ENCODE results near the gene FRMD3.

The FRMD3 gene

GRCh38 chr9:83296123-83296522 lies 242.1 kb downstream of the FRMD3 start:
- Histone ChIP-seq H4K91ac (ENCODE audit: low read depth, low read length, poor library complexity) (no peak overlapping the region), H2BK5ac (ENCODE audit: low read length) (no peak overlapping the region), H3K27me3 (ENCODE audit: control insufficient read depth in 3 of 3, insufficient read depth in 3 of 3, low read depth in 1 of 3, low read length in 3 of 3) (no peaks in the 10 kb centered on the region), H3K14ac (ENCODE audit: low read length) (no peak overlapping the region), H3K9me3 (replicated peaks in 1 of 2; ENCODE audit: control insufficient read depth in 2 of 2, insufficient read depth in 1 of 2, low read depth in 1 of 2, low read length in 2 of 2) (no peaks in the 10 kb centered on the region), H2BK12ac (ENCODE audit: low read length) (no peak overlapping the region), H3K79me1 (ENCODE audit: low read depth, low read length) (no peaks in the 10 kb centered on the region), H3K36me3 (replicated peaks in 1 of 2; ENCODE audit: control insufficient read depth in 2 of 2, insufficient read depth in 2 of 2, low read length in 2 of 2) (no peaks in the 10 kb centered on the region), H3K4me3 (ENCODE audit: low read length in 2 of 2) (no peak overlapping the region), H2AFZ (ENCODE audit: low read length) (no peak overlapping the region), H3K4ac (ENCODE audit: low read length) (no peak overlapping the region), H3K27ac (replicated peaks; ENCODE audit: low read length) (no peak overlapping the region), H3K4me1 (ENCODE audit: control insufficient read depth in 2 of 2, insufficient read depth in 1 of 2, low read depth in 1 of 2, low read length in 2 of 2) (peaks cover 0 to 6% of the 10 kb centered on the region in 2 donors), H3K4me2 (ENCODE audit: insufficient read depth, low read length, poor library complexity, severe bottlenecking) (no peak overlapping the region), H3K23ac (ENCODE audit: low read depth, low read length, poor library complexity) (no peak overlapping the region), H2BK120ac (ENCODE audit: low read depth, low read length) (no peak overlapping the region), H2AK5ac (ENCODE audit: low read depth, low read length) (no peak overlapping the region), H2BK15ac (ENCODE audit: low read length) (no peak overlapping the region), H3K18ac (ENCODE audit: low read length) (no peak overlapping the region), H3K9ac (ENCODE audit: low read depth, low read length, poor library complexity) (no peak overlapping the region), H4K8ac (ENCODE audit: low read depth, low read length) (no peak overlapping the region)
- DNase-seq (ENCODE audit: low spot score), result no peak
- WGBS, 2 donors (ENCODE audit: extremely low coverage in 2 of 2, insufficient read length in 2 of 2, insufficient replicate concordance in 1 of 2), result no CpG with 5 or more reads among the region's 2 CpGs

GRCh38 chr9:83294816-83295215 lies 243.4 kb downstream of the FRMD3 start:
- no peak overlapping the region for H4K8ac ChIP-seq (ENCODE audit: low read depth, low read length)
- no peak overlapping the region for H2BK12ac ChIP-seq (ENCODE audit: low read length)
- no peak overlapping the region for H2AFZ ChIP-seq (ENCODE audit: low read length)
- no peak overlapping the region for H3K9ac ChIP-seq (ENCODE audit: low read depth, low read length, poor library complexity)
- H3K9me3 ChIP-seq (replicated peaks in 1 of 2; ENCODE audit: control insufficient read depth in 2 of 2, insufficient read depth in 1 of 2, low read depth in 1 of 2, low read length in 2 of 2), result no peaks in the 10 kb centered on the region
- no peak overlapping the region for H4K91ac ChIP-seq (ENCODE audit: low read depth, low read length, poor library complexity)
- H3K36me3 ChIP-seq (replicated peaks in 1 of 2; ENCODE audit: control insufficient read depth in 2 of 2, insufficient read depth in 2 of 2, low read length in 2 of 2), result no peaks in the 10 kb centered on the region
- H3K27ac ChIP-seq (replicated peaks; ENCODE audit: low read length), result no peak overlapping the region
- no peaks in the 10 kb centered on the region for H3K79me1 ChIP-seq (ENCODE audit: low read depth, low read length)
- no peak overlapping the region for H2AK5ac ChIP-seq (ENCODE audit: low read depth, low read length)
- H3K4me2 ChIP-seq (ENCODE audit: insufficient read depth, low read length, poor library complexity, severe bottlenecking), result no peak overlapping the region
- no peak for DNase-seq (ENCODE audit: low spot score)
- H2BK120ac ChIP-seq (ENCODE audit: low read depth, low read length), result no peak overlapping the region
- no peak overlapping the region for H3K23ac ChIP-seq (ENCODE audit: low read depth, low read length, poor library complexity)
- peaks cover 0 to 3% of the 10 kb centered on the region in 2 donors for H3K4me1 ChIP-seq (ENCODE audit: control insufficient read depth in 2 of 2, insufficient read depth in 1 of 2, low read depth in 1 of 2, low read length in 2 of 2)
- H3K4me3 ChIP-seq (ENCODE audit: low read length in 2 of 2), result no peak overlapping the region
- H3K18ac ChIP-seq (ENCODE audit: low read length), result no peak overlapping the region
- H2BK5ac ChIP-seq (ENCODE audit: low read length), result no peak overlapping the region
- H3K4ac ChIP-seq (ENCODE audit: low read length), result no peak overlapping the region
- no peak overlapping the region for H3K14ac ChIP-seq (ENCODE audit: low read length)
- no peak overlapping the region for H2BK15ac ChIP-seq (ENCODE audit: low read length)
- H3K27me3 ChIP-seq (ENCODE audit: control insufficient read depth in 3 of 3, insufficient read depth in 3 of 3, low read depth in 1 of 3, low read length in 3 of 3), result no peaks in the 10 kb centered on the region
- no CpG with 5 or more reads among the region's 2 CpGs for WGBS, 2 donors (ENCODE audit: extremely low coverage in 2 of 2, insufficient read length in 2 of 2, insufficient replicate concordance in 1 of 2)

- no peak overlapping the region for H4K91ac ChIP-seq (ENCODE audit: low read depth, low read length, poor library complexity)
- no peak overlapping the region for H3K18ac ChIP-seq (ENCODE audit: low read length)
- no peak overlapping the region for H3K4me2 ChIP-seq (ENCODE audit: insufficient read depth, low read length, poor library complexity, severe bottlenecking)
- H2BK5ac ChIP-seq (ENCODE audit: low read length), result no peak overlapping the region
- H2BK12ac ChIP-seq (ENCODE audit: low read length), result no peak overlapping the region
- H3K27me3 ChIP-seq (ENCODE audit: control insufficient read depth in 3 of 3, insufficient read depth in 3 of 3, low read depth in 1 of 3, low read length in 3 of 3), result no peaks in the 10 kb centered on the region
- no CpG with 5 or more reads among the region's 1 CpG for WGBS, 2 donors (ENCODE audit: extremely low coverage in 2 of 2, insufficient read length in 2 of 2, insufficient replicate concordance in 1 of 2)
- H3K36me3 ChIP-seq (replicated peaks in 1 of 2; ENCODE audit: control insufficient read depth in 2 of 2, insufficient read depth in 2 of 2, low read length in 2 of 2), result no peaks in the 10 kb centered on the region
- H4K8ac ChIP-seq (ENCODE audit: low read depth, low read length), result no peak overlapping the region
- no peak overlapping the region for H2AFZ ChIP-seq (ENCODE audit: low read length)
- H3K23ac ChIP-seq (ENCODE audit: low read depth, low read length, poor library complexity), result no peak overlapping the region
- no peaks in the 10 kb centered on the region for H3K9me3 ChIP-seq (replicated peaks in 1 of 2; ENCODE audit: control insufficient read depth in 2 of 2, insufficient read depth in 1 of 2, low read depth in 1 of 2, low read length in 2 of 2)
- no peaks in the 10 kb centered on the region for H3K4me1 ChIP-seq (ENCODE audit: control insufficient read depth in 2 of 2, insufficient read depth in 1 of 2, low read depth in 1 of 2, low read length in 2 of 2)
- no peak overlapping the region for H2BK15ac ChIP-seq (ENCODE audit: low read length)
- no peak for DNase-seq (ENCODE audit: low spot score)
- H2BK120ac ChIP-seq (ENCODE audit: low read depth, low read length), result no peak overlapping the region
- no peak overlapping the region for H3K14ac ChIP-seq (ENCODE audit: low read length)
- no peak overlapping the region for H3K4ac ChIP-seq (ENCODE audit: low read length)
- H2AK5ac ChIP-seq (ENCODE audit: low read depth, low read length), result no peak overlapping the region
- H3K79me1 ChIP-seq (ENCODE audit: low read depth, low read length), result no peaks in the 10 kb centered on the region
- H3K9ac ChIP-seq (ENCODE audit: low read depth, low read length, poor library complexity), result no peak overlapping the region
- H3K27ac ChIP-seq (replicated peaks; ENCODE audit: low read length), result no peak overlapping the region
- no peak overlapping the region for H3K4me3 ChIP-seq (ENCODE audit: low read length in 2 of 2)
These were observed 247.0 kb downstream of the FRMD3 start for GRCh38 chr9:83291196-83291595.

- Histone ChIP-seq H3K36me3 (replicated peaks in 1 of 2; ENCODE audit: control insufficient read depth in 2 of 2, insufficient read depth in 2 of 2, low read length in 2 of 2) (no peaks in the 10 kb centered on the region), H3K4ac (ENCODE audit: low read length) (no peak overlapping the region), H3K4me2 (ENCODE audit: insufficient read depth, low read length, poor library complexity, severe bottlenecking) (no peak overlapping the region), H3K4me1 (ENCODE audit: control insufficient read depth in 2 of 2, insufficient read depth in 1 of 2, low read depth in 1 of 2, low read length in 2 of 2) (peaks cover 0 to 2% of the 10 kb centered on the region in 2 donors), H2BK5ac (ENCODE audit: low read length) (no peak overlapping the region), H3K14ac (ENCODE audit: low read length) (no peak overlapping the region), H2BK12ac (ENCODE audit: low read length) (no peak overlapping the region), H3K4me3 (ENCODE audit: low read length in 2 of 2) (no peak overlapping the region), H3K23ac (ENCODE audit: low read depth, low read length, poor library complexity) (no peak overlapping the region), H3K79me1 (ENCODE audit: low read depth, low read length) (no peaks in the 10 kb centered on the region), H3K9me3 (replicated peaks in 1 of 2; ENCODE audit: control insufficient read depth in 2 of 2, insufficient read depth in 1 of 2, low read depth in 1 of 2, low read length in 2 of 2) (no peaks in the 10 kb centered on the region), H3K27me3 (ENCODE audit: control insufficient read depth in 3 of 3, insufficient read depth in 3 of 3, low read depth in 1 of 3, low read length in 3 of 3) (no peaks in the 10 kb centered on the region), H2BK120ac (ENCODE audit: low read depth, low read length) (no peak overlapping the region), H3K27ac (replicated peaks; ENCODE audit: low read length) (no peak overlapping the region), H2AFZ (ENCODE audit: low read length) (no peak overlapping the region), H3K9ac (ENCODE audit: low read depth, low read length, poor library complexity) (no peak overlapping the region), H2AK5ac (ENCODE audit: low read depth, low read length) (no peak overlapping the region), H4K91ac (ENCODE audit: low read depth, low read length, poor library complexity) (no peak overlapping the region), H4K8ac (ENCODE audit: low read depth, low read length) (no peak overlapping the region), H3K18ac (ENCODE audit: low read length) (no peak overlapping the region), H2BK15ac (ENCODE audit: low read length) (no peak overlapping the region)
- DNase-seq (ENCODE audit: low spot score), result no peak
- whole genome bisulfite sequencing, 2 donors (ENCODE audit: extremely low coverage in 2 of 2, insufficient read length in 2 of 2, insufficient replicate concordance in 1 of 2), result no CpG with 5 or more reads among the region's 5 CpGs
These were observed 247.5 kb downstream of the FRMD3 start for GRCh38 chr9:83290692-83291091.

Measured in neuronal stem cell (in vitro differentiated cells).